GM18498 (cell line): ENCODE measurements around the gene SH2D3C.
A peak's percentile ranks its signal among the peaks of the same experiment; 100 is the strongest.

Experiments
- ATAC-seq: cut with Tn5 transposase; IDR thresholded peaks from one replicate; pipeline ENCODE4 v1.9.1; 2021; ENCODE audit warnings: mild to moderate bottlenecking, moderate library complexity; ENCODE audit not compliant: unreplicated experiment

SH2D3C gene, protein sequence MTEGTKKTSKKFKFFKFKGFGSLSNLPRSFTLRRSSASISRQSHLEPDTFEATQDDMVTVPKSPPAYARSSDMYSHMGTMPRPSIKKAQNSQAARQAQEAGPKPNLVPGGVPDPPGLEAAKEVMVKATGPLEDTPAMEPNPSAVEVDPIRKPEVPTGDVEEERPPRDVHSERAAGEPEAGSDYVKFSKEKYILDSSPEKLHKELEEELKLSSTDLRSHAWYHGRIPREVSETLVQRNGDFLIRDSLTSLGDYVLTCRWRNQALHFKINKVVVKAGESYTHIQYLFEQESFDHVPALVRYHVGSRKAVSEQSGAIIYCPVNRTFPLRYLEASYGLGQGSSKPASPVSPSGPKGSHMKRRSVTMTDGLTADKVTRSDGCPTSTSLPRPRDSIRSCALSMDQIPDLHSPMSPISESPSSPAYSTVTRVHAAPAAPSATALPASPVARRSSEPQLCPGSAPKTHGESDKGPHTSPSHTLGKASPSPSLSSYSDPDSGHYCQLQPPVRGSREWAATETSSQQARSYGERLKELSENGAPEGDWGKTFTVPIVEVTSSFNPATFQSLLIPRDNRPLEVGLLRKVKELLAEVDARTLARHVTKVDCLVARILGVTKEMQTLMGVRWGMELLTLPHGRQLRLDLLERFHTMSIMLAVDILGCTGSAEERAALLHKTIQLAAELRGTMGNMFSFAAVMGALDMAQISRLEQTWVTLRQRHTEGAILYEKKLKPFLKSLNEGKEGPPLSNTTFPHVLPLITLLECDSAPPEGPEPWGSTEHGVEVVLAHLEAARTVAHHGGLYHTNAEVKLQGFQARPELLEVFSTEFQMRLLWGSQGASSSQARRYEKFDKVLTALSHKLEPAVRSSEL

DNA sequence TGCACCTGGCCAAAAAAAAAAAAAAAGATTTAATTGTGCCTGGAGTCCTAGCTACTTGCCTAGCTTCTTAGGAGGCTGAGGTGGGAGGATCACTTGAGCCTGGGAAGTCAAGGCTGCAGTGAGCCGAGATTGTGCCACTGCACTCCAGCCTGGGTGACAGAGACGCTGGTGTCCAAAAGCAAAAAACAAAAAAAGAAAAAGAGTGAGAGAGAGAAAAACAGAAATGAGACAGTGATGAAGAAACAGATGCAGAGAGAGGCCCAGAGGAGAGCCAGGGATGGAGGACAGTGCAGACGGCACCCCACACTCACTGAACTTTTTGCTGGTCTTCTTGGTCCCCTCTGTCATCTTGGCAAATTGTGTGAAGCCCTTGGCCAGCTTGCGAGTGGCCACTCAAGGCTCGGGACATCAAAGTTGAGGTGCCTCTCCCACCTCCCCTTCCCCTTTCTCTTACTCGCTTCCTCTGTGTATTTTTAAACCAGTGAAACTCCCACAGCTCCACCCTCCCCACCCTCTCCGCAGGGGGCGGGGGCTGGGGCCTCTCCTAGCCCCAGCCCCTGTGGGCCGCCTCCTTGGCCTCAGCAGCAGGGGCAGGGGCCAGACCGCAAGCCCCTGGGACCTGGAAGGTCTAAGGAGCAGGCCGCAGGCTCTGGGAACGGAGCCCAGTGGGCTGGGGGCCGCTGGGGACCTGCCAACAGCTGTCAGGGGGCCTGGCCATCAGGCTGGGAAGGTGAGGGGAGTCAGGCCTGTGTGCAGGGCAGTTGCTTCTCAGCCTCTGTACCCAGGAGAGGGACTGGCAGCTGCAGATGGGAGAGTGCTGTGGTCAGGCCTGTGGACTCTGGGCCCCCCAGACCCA lies at the start of gene SH2D3C:
Gene SH2D3C, minus strand, starts transcription at position 387 of the 856 bp plus-strand sequence. Its CDS starts 39 bp downstream, at position 348.
- peak; percentile 40 for ATAC-seq

- ATAC-seq: no peak
Observed at GRCh38 chr9:127826253-127826913, 47.9 kb upstream of the SH2D3C start.

- ATAC-seq: no peak
Observed at GRCh38 chr9:127825319-127826051, 47.0 kb upstream of the SH2D3C start.

DNA sequence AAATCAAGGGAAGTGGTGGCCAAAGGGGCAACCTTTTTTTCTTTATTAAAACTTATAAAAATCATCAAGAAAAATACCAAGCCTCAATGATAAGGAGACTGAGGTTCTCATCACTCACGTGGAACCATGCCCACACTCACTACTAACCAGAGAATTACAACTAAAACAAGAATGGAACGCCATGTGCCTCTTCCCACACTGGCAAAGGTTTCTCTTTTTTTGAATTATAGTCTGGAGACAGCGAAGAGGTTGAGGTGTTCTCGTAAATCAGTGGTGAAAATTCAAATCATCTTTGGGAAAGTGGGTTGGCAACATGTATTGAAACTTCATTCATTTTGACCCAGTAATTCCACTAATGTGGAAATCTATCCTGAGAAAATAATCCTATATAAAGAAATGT lies 43.6 kb upstream of the SH2D3C start:
- no peak for ATAC-seq

DNA sequence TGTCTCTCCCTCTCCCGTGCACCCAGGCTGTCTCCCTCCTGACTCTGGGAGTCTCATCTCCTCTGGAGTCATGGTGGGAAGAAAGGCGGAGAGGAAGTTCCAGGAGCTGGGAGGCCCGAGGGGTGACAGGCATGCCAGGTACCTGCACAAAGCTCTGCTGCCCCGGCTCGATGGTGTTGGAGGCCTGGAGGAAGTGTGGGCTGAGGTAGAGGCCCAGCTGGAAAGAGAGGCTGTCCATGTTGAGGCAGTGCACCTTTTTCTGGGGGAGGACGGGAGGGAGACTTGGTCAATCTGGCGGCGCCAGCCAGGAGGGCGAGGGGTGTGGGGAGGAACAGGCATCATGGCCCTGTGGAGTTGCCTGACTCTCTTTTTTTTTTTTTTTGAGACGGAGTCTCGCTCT lies 40.1 kb upstream of the SH2D3C start:
- no peak for ATAC-seq

- ATAC-seq: no peak
Observed at GRCh38 chr9:127817881-127818434, 39.5 kb upstream of the SH2D3C start.

DNA sequence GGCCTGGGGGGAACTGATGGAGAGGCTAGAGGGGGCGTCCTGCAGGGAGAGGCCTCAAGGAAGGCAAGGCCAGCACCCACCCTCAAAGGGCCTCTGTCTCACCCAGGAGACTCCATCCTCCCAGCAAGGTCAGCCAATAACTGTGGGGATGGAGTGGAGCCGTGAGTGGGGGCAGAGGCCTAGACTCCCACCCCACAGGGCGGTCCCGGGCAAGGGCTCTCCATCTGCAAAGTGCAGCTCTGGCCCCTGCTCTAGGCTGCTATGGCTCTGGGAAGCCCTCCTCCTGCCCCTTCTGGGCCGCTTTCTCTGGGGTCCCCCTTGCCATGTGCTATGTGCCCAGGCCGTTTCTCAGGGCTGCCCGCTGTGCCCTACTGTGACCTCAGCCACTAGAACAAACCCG lies 38.3 kb upstream of the SH2D3C start:
- ATAC-seq: no peak

- no peak for ATAC-seq
Observed at GRCh38 chr9:127816362-127816725, 37.9 kb upstream of the SH2D3C start.

- ATAC-seq: no peak
Observed at GRCh38 chr9:127815512-127816361, 37.3 kb upstream of the SH2D3C start.

DNA sequence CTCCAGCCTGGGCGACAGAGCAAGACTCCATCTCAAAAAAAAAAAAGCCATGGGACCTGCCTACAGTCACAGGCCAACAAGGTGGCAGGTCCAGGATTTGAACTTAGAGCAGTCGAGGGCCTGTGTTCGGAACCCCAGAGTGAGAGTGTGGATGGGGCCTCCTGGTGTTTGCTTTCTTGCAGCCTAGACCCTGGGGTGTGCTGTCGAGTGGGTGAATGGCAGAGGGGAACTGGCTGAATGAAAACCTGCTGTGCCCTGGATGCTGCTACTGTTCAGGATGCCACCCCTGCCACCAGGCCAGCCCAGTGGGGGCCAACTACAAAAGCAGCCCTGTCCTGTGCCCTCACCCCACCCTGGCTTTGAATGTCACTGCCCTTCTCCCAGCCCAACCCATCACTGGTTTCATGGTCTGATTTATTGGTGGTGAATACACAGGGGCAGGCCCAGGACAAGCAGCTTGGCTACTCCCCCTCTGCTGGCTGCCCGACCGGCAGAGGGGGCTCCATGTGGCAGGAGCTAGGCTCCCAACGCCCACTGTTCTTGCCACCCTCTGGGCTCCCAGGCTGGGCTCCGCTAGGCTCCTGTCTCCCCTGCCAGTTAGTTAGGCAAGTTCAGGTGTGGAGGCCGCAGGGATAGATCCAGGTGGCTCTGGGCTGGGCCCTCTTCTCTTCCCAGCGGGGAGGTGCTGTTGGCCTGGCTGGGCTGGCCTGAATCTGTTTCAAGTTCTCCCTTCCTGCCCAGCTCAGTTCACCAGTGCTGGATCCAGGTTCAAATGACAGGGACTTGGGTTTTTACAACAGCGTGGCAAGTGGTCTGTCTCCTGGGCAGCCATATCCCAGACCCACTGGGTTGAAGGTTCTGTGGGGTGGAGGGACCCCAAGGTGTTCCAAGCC lies 36.4 kb upstream of the SH2D3C start:
- no peak for ATAC-seq

DNA sequence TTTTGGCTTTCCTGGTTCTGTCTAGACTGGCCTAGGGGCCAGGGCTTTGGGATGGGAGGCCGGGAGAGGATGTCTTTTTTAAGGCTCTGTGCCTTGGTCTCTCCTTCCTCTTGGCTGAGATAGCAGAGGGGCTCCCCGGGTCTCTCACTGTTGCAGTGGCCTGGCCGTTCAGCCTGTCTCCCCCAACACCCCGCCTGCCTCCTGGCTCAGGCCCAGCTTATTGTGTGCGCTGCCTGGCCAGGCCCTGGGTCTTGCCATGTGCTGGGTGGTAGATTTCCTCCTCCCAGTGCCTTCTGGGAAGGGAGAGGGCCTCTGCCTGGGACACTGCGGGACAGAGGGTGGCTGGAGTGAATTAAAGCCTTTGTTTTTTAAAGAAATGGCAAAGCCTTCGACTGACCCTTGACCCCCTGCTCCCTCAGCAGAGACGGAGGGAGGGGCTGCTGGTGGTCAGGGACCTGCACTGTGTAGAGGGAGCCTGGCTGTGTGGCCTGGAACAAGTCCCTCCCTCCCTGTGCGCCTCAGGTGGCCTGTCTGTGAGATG lies 35.3 kb upstream of the SH2D3C start:
- no peak for ATAC-seq

- ATAC-seq: no peak
Observed at GRCh38 chr9:127812936-127813675, 34.6 kb upstream of the SH2D3C start.

- no peak for ATAC-seq
Observed at GRCh38 chr9:127812011-127812410, 33.5 kb upstream of the SH2D3C start.

- ATAC-seq: no peak
Observed at GRCh38 chr9:127810378-127811187, 32.1 kb upstream of the SH2D3C start.

GRCh38 chr9:127809540-127810377 lies 31.3 kb upstream of the SH2D3C start:
- no peak for ATAC-seq
